Measurements from ENCODE around the gene DPY19L1. TPM values are rescaled to one million over a fixed set of nuclear protein-coding genes. Genes with fewer than 3 reads are reported as not detected.
A peak's percentile ranks its signal among the peaks of the same experiment; 100 is the strongest.
"Not testable (repeated sequence)": the region's sequence is repeated elsewhere in the genome, so short reads cannot be mapped to it uniquely, and the experiment has no call there.

Gene DPY19L1
- total RNA-seq, 2 experiments from 2014 or later, result 18.9 to 20.3 TPM

DNA sequence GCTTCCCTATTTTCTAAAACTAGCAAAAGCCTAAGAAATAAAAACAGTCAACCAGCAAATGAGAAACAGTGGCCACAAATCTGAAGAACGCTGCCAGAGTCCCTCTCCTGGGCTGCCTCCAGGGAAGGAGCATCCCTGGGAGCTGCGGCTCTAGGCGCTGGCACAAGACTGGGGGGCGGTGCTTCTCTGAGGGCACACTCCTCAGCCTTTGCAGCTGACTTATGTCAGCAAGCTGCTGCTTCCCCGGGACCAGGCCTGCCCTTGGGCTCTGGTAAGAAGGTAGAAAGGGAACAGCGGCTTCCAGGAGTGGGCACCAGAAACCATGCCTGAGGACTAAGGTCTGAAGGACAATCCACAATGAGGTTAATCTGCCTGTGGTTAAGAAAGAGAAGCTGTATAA is 107.5 kb downstream of the DPY19L1 start:
- H3K36me3 Mint-ChIP-seq (ENCODE audit: low read depth); H3K4me3 Mint-ChIP-seq; DNase-seq; H3K27me3 Mint-ChIP-seq (ENCODE audit: low read depth); CTCF ChIA-PET; ATAC-seq; POLR2A ChIA-PET; H3K4me1 Mint-ChIP-seq (ENCODE audit: low read depth); H3K27ac Mint-ChIP-seq; H3K9me3 Mint-ChIP-seq (ENCODE audit: insufficient read depth): not testable (repeated sequence)

DNA sequence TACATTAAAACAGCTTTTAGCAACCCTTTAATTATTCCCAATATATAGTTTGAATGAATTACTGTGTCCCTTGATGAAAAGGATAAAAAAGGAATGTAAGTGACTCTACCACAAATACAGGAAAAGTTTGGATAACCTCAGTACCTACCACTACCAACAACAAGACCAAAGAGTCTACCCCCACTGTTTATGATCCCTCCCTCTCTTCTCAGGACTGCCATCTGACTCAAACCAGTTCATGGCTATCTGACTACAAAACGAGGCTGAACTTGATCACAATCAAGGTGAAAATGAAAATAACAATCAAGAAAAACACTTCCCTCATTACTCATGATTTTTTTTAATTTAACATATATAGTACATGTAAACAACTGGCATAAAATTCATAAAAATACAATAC is 108.7 kb downstream of the DPY19L1 start:
- Mint-ChIP-seq H3K4me3 (no peak overlapping the region), H3K9me3 (ENCODE audit: insufficient read depth) (no peaks in the 10 kb centered on the region)

DNA sequence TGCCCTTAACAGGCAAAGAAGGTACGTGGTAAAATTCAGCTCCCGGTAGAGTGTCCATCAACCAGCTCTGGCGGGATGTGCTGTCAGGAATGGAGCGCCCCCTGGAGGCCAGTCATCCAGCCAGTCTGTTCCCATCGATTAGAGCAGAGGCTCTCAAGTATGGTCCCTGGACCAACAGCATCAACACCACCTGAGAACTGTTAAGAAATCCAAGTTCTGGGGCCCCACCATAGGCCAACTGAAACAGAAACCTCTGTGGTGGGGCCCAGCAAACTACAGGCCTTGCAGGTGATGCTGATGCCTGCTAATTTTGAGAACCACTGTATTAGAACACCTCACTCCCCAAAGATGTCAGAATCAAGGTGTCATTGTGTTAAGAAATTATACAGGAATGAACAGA is 109.2 kb downstream of the DPY19L1 start:
- ChIA-PET POLR2A (no interaction called here), CTCF (interaction anchor here (0.6 to 1.1 kb wide), 4 partner anchors 88 to 194 kb away, joined by 3 to 4 read pairs (median 3); no protein-coding TSS in a partner anchor)
- H3K36me3 Mint-ChIP-seq (ENCODE audit: low read depth), result no peaks in the 10 kb centered on the region
- H3K27me3 Mint-ChIP-seq (ENCODE audit: low read depth), result no peaks in the 10 kb centered on the region
- no peak overlapping the region for H3K27ac Mint-ChIP-seq
- no peak overlapping the region for H3K4me3 Mint-ChIP-seq
- H3K4me1 Mint-ChIP-seq (ENCODE audit: low read depth), result peaks cover 4% of the 10 kb centered on the region
- ATAC-seq (peak; percentile 44), DNase-seq (peak; percentile 52)
- H3K9me3 Mint-ChIP-seq (ENCODE audit: insufficient read depth), result no peaks in the 10 kb centered on the region

More for the DNA sequence above, 108.7 kb downstream of the DPY19L1 start:
- H3K36me3 Mint-ChIP-seq (ENCODE audit: low read depth), result no peaks in the 10 kb centered on the region
- H3K27me3 Mint-ChIP-seq (ENCODE audit: low read depth), result no peaks in the 10 kb centered on the region
- ATAC-seq, result no peak
- ChIA-PET CTCF (interaction anchor here (0.6 to 0.9 kb wide), 2 partner anchors 106 to 195 kb away, joined by 3 read pairs; no protein-coding TSS in a partner anchor), POLR2A (no interaction called here)
- peaks cover 4% of the 10 kb centered on the region for H3K4me1 Mint-ChIP-seq (ENCODE audit: low read depth)
- no peak overlapping the region for H3K27ac Mint-ChIP-seq
- no peak for DNase-seq

DNA sequence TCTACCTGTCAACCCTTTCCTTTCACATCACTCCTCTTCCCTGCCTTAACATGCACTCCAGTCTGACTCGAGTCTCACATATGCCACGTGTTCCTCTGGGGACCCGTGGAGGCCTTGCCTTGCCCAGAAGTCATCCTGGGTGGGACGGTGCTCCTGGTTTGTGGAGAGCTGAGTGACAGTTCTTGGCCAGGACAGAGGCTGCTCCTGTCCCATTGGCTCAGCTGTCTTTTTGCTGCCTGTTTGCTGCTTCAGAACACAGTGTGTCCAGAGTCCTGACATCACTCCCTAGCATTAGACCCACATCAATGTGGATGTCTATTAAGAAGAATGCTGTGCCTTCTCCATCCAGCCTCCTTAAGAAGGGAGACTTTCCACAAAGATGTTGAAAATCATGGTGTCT is 116.8 kb downstream of the DPY19L1 start:
- H3K9me3 Mint-ChIP-seq (ENCODE audit: insufficient read depth); H3K4me1 Mint-ChIP-seq (ENCODE audit: low read depth); H3K4me3 Mint-ChIP-seq; DNase-seq; ATAC-seq; CTCF ChIA-PET; H3K36me3 Mint-ChIP-seq (ENCODE audit: low read depth); H3K27me3 Mint-ChIP-seq (ENCODE audit: low read depth); H3K27ac Mint-ChIP-seq; POLR2A ChIA-PET: not testable (repeated sequence)

DNA sequence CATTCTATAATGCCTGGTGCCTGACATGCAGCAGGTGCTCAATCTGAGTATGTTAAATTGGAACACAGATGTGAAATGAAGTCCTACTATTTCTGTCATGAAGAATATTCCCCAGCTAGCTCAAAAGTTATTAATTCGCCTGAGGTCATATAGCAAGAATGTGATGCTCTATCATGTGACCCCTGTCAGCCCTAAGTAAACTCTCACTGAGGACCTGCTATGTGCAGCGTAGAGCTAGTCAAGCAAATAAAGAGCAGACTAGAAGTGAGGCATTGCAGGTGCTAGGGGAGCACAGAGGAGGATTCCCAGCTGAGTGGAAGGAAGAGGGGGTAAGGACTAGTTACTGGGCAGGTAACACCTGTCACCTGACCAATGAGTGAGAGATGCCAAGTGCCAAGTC is 118.2 kb downstream of the DPY19L1 start:
- H3K36me3 Mint-ChIP-seq (ENCODE audit: low read depth); H3K27me3 Mint-ChIP-seq (ENCODE audit: low read depth); H3K4me1 Mint-ChIP-seq (ENCODE audit: low read depth); POLR2A ChIA-PET; ATAC-seq; H3K4me3 Mint-ChIP-seq; H3K27ac Mint-ChIP-seq; H3K9me3 Mint-ChIP-seq (ENCODE audit: insufficient read depth); DNase-seq; CTCF ChIA-PET: not testable (repeated sequence)

DNA sequence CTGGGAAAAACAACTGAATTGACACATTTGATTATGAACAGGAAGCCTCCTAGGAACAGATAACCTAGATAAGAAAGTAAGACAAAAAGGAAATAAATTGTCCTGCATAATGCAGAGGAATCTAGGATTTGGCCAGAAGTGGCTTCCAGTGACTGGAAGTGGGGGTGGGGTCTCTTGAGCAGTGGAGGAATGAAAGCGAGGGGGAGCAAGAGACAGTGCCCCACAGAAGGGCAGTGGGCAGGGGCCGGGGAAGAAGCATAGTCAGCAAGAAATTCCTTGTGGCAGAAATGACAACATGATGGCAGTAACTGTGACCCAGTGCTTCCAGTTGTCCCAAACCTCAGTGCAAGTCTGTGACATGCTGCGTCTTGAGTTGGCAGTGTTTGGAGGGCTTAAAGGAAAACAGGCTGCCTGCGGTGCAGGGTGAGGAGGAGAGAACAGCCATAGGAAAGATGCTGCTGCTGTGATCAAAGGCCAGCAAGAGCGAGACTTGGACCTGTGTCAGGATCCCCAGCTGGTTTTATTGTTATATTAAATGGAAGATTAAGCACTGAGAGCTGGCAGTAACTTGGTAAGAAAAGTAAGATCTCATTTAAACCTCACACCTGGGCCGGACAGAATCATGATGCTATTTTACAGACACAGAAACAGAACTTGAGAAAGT is 119.0 kb downstream of the DPY19L1 start:
- H3K4me3 Mint-ChIP-seq; POLR2A ChIA-PET; H3K9me3 Mint-ChIP-seq (ENCODE audit: insufficient read depth); CTCF ChIA-PET; H3K36me3 Mint-ChIP-seq (ENCODE audit: low read depth); H3K27me3 Mint-ChIP-seq (ENCODE audit: low read depth); H3K27ac Mint-ChIP-seq; ATAC-seq; H3K4me1 Mint-ChIP-seq (ENCODE audit: low read depth); DNase-seq: not testable (repeated sequence)

DNA sequence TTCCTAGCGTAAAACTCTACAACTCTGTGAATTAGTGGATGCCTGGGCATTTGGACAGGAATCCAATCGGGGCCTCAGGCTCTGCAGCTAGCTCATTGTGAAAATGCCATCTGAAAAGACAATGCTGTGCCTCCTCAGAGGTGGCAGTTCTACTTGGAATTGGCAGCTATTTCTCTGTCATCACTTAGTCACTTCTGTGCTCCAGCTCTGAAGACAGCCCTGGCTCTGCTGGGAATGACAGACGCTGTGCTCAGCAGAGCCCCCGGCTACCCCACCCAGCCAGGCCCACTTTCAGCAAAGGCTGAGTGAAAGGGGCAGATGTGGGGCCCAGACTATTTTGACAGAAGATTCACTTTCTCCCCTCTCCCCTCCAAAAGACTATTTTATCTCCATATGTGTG is 119.8 kb downstream of the DPY19L1 start:
- H3K27me3 Mint-ChIP-seq (ENCODE audit: low read depth); H3K4me3 Mint-ChIP-seq; H3K36me3 Mint-ChIP-seq (ENCODE audit: low read depth); ATAC-seq; DNase-seq; CTCF ChIA-PET; POLR2A ChIA-PET; H3K27ac Mint-ChIP-seq; H3K9me3 Mint-ChIP-seq (ENCODE audit: insufficient read depth); H3K4me1 Mint-ChIP-seq (ENCODE audit: low read depth): not testable (repeated sequence)

DNA sequence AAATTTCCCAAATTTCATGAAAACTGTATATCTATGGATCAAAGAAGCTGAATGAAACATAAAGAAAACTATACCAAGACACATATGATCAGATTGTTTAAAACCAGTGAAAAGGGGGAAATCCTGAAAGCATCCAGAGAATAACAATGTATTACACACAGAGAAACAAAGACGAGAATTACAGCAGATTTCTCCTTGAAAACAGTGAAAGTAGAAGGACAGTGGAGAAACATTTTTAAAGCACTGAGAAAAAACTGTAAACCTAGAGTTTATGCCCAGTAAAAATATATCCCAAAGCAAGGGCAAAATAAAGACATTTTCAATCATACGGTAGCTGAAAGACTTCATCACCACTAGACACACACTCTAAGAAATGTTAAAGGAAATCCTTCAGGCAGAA is 121.0 kb downstream of the DPY19L1 start:
- no peaks in the 10 kb centered on the region for H3K4me1 Mint-ChIP-seq (ENCODE audit: low read depth)
- ChIA-PET CTCF (no interaction called here), POLR2A (no interaction called here)
- H3K27me3 Mint-ChIP-seq (ENCODE audit: low read depth), result peaks cover 3% of the 10 kb centered on the region
- H3K27ac Mint-ChIP-seq, result no peak overlapping the region
- ATAC-seq, result no peak
- no peaks in the 10 kb centered on the region for H3K36me3 Mint-ChIP-seq (ENCODE audit: low read depth)
- H3K4me3 Mint-ChIP-seq, result no peak overlapping the region
- H3K9me3 Mint-ChIP-seq (ENCODE audit: insufficient read depth), result no peaks in the 10 kb centered on the region
- DNase-seq, result no peak

DNA sequence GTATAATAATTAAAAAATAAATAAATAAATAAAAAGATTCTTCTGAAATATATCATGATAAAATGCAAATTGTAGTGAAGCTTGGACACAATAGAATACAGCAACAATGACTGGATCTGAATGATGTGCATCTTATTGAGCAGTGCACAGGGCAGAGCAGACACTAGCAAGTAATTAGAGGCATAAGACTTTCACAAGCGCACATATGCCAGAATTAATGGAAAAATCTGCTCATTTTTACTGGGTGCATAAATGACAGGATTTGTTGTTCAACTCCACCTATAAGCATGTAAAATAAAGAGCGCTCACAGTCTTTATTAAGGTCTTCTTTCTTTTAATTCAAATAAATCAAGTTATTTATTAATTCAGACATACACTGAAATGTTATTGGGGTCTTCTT is 125.0 kb downstream of the DPY19L1 start:
- POLR2A ChIA-PET, result no interaction called here

DNA sequence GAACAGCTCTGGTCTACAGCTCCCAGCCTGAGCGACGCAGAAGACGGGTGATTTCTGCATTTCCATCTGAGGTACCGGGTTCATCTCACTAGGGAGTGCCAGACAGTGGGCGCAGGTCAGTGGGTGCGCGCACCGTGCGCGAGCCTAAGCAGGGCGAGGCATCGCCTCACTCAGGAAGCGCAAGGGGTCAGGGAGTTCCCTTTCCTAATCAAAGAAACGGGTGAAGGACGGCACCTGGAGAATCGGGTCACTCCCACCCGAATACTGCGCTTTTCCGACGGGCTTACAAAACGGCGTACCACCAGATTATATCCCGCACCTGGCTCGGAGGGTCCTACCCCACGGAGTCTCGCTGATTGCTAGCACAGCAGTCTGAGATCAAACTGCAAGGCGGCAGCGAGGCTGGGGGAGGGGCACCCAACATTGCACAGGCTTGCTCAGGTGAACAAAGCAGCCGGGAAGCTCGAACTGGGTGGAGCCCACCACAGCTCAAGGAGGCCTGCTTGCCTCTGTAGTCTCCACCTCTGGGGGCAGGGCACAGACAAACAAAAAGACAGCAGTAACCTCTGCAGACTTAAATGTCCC is 130.9 kb downstream of the DPY19L1 start:
- H3K4me1 Mint-ChIP-seq (ENCODE audit: low read depth); H3K9me3 Mint-ChIP-seq (ENCODE audit: insufficient read depth); H3K27ac Mint-ChIP-seq; H3K27me3 Mint-ChIP-seq (ENCODE audit: low read depth); DNase-seq; CTCF ChIA-PET; ATAC-seq; H3K36me3 Mint-ChIP-seq (ENCODE audit: low read depth); POLR2A ChIA-PET: not testable (repeated sequence)
- H3K4me3 Mint-ChIP-seq, result peak overlapping the region; percentile 34

More for the DNA sequence above, 125.0 kb downstream of the DPY19L1 start:
- CTCF ChIA-PET, result no interaction called here
- H3K36me3 Mint-ChIP-seq (ENCODE audit: low read depth), result no peaks in the 10 kb centered on the region
- H3K27me3 Mint-ChIP-seq (ENCODE audit: low read depth), result no peaks in the 10 kb centered on the region
- H3K4me3 Mint-ChIP-seq, result no peak overlapping the region
- ATAC-seq (no peak), DNase-seq (no peak)
- H3K27ac Mint-ChIP-seq, result no peak overlapping the region
- H3K9me3 Mint-ChIP-seq (ENCODE audit: insufficient read depth), result no peaks in the 10 kb centered on the region
- no peaks in the 10 kb centered on the region for H3K4me1 Mint-ChIP-seq (ENCODE audit: low read depth)

DNA sequence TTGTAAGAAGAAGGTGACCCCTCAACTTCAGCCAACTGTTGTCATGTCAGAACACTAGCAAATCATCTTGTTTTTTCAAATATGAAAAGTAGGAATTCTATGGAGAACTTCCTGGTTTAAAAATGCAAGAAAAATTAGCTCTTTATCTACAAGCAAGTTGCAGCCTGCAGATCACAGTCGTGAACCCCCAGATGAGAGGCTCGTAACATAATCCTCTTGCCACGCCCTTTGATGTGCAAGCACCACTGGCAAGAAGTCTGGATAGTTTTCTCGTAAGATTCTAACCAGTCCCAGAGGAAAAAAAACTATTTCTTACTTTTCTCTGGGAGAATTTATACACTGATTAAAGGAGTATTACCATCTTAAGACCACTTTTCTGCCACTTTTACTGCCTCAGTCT is 132.3 kb downstream of the DPY19L1 start:
- H3K36me3 Mint-ChIP-seq (ENCODE audit: low read depth), result no peaks in the 10 kb centered on the region
- H3K27ac Mint-ChIP-seq, result no peak overlapping the region
- ChIA-PET POLR2A (no interaction called here), CTCF (no interaction called here)
- ATAC-seq (no peak), DNase-seq (no peak)
- no peaks in the 10 kb centered on the region for H3K9me3 Mint-ChIP-seq (ENCODE audit: insufficient read depth)
- H3K27me3 Mint-ChIP-seq (ENCODE audit: low read depth), result peaks cover 2% of the 10 kb centered on the region
- H3K4me3 Mint-ChIP-seq, result no peak overlapping the region
- H3K4me1 Mint-ChIP-seq (ENCODE audit: low read depth), result no peaks in the 10 kb centered on the region

DNA sequence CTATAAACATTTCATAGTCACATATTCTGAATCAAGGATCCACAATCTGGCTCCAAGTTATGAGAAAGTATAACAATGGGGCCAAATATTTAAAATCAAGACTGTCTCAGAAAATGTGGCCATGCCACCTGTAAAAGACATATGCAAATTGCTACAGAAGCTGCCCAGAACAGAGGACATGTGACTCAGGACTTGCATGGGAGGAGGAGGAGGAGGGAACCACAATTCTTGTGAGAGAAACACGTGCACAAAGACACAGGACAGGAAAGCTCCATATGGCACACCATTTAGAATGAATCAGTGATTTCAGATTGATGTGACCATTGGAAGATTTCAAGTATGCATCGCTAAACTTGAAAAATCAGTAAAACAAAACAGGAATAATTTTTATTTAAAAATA is 133.4 kb downstream of the DPY19L1 start:
- H3K27ac Mint-ChIP-seq; POLR2A ChIA-PET; CTCF ChIA-PET; H3K4me1 Mint-ChIP-seq (ENCODE audit: low read depth); DNase-seq; H3K4me3 Mint-ChIP-seq; H3K27me3 Mint-ChIP-seq (ENCODE audit: low read depth); H3K9me3 Mint-ChIP-seq (ENCODE audit: insufficient read depth); ATAC-seq; H3K36me3 Mint-ChIP-seq (ENCODE audit: low read depth): not testable (repeated sequence)

DNA sequence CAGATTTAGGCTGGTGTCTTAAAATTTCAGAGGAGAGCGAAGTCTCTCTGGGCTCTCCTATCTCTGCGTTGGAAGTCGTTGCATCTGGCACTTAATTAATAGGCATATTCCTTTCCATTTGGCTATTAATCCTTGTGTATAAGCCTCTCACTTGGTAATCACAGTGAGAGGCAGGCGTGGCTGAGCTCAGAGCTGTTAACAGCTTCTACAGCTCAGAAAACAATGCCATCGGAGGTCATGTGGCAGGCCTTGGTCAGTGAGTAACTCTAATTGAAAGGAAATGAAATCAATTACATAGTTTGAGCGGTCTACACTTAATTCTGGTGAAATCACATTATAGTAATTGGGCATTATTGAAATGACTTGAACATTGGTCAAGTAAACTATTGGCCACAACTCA is 135.1 kb downstream of the DPY19L1 start:
- no peaks in the 10 kb centered on the region for H3K9me3 Mint-ChIP-seq (ENCODE audit: insufficient read depth)
- ATAC-seq, result no peak
- peaks cover 2% of the 10 kb centered on the region for H3K27me3 Mint-ChIP-seq (ENCODE audit: low read depth)
- no peak overlapping the region for H3K4me3 Mint-ChIP-seq
- H3K27ac Mint-ChIP-seq, result no peak overlapping the region
- no peaks in the 10 kb centered on the region for H3K36me3 Mint-ChIP-seq (ENCODE audit: low read depth)
- DNase-seq, result no peak
- POLR2A ChIA-PET, result no interaction called here
- CTCF ChIA-PET, result no interaction called here
- H3K4me1 Mint-ChIP-seq (ENCODE audit: low read depth), result no peaks in the 10 kb centered on the region

Data from activated CD8-positive, alpha-beta T cell treated with anti-CD3 and anti-CD28 coated beads, Interleukin-2, amount 10 ng/mL, durations not matched to agents 7 days and 5 days (primary cell).